Bone marrow (tissue), 2 donors: Measurements from ENCODE around the gene ZNF516.

ENCODE experiments used
- DNase-seq, 2 donors: peaks; one replicate each; lab custom pipeline; 2025; lab: John Stamatoyannopoulos, UW

ZNF516 gene

DNA sequence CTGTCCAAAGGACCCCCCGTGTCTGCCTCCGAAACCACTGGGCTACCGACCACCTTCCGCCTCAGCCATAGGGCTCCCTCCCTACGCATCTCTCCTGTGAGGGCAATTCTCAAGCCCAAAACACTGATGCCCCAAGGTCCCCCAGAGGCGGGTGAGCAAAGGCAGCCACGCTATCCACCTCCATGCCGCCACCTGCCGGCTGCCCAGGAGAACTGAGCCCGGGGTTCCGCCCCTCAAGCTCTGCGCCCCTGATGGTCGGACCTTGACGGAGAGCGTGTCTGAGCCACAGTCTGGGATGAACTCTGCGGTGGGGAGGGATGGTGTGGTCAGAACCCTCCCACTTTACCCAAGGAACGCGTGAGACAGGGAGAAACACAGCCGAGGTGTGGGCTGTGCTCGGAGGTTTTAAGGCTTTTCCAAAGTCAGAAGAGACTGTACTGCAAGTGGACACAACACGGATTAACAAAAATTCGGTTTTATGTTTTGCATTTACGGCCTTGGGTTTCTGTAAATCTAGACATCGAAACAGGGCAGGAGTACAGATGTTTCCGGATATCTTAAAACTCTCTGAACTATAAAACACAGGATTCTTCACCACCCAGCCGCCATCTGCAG lies 114.1 kb downstream of the ZNF516 start:
- DNase-seq = no peak

DNA sequence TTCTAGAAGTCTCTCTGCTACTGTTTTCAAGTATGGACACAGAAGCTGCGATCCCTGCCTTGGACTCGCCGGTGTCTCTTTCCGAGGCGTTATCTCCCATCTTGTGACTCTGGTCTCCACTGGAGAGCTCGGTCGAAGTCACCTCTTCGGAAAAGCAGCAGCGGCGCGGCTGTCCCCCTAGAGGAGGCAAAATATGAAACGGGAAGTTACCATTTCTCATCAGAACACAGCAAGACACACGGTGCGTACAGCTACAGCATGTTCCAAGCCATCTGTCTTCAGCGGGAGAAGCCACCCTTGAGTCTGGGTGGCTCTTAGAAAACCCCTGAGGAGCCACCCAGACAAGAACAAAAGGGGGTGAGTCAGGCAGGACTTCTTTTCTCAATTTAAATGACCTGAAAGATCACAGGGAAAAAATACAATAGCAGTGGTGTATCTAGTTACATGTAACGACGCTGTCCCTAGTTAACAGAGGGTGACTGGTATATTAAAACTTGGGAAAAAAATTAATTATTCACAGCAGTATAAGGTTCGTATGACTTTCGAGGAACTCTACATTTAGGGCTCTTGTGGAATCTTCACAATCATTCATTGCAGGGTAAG lies 114.8 kb downstream of the ZNF516 start:
- DNase-seq = no peak

DNA sequence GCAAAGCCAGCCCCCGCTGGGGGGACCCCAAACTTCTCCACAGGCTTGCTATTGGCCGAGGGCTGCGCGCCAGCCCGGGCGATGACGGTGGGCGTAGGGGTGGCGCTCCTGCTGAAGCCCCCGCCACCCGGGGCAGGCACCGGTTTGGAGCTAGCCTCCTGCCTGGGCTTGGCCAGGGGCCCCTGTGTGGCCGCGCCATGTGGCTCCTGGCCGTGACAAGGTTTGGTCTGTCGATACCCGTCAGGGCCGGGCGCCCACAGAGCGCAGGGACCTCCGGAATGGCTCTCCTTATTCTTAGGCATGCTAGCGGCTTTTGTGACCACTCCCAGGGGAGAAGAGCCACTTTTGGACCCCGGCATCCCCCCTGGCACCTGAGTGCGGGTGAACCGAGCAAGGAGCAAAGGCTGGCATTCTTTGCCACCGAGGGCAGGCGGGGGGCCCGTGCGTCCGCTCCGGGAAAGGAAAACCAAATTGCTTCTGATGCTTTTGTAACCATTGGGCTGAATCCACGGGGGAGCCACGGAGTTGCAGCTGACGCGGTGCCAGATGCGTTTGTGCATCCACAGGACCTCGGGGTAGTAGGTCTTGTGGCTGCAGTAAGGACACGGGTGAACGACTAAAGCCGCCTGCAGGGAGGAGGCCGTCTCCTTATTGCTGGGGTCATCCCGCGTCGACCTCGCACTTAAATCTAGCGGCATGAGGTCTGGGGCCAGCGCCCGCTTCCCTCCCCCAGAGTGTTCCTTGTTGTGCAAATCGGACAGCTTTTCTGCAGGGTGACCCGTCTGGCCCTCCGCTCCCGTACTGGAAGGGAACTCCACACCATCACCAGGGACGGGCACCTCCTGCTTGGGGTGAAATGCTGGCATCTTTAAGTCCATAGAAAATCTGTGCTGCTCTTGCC lies 115.6 kb downstream of the ZNF516 start:
- DNase-seq = no peak

DNA sequence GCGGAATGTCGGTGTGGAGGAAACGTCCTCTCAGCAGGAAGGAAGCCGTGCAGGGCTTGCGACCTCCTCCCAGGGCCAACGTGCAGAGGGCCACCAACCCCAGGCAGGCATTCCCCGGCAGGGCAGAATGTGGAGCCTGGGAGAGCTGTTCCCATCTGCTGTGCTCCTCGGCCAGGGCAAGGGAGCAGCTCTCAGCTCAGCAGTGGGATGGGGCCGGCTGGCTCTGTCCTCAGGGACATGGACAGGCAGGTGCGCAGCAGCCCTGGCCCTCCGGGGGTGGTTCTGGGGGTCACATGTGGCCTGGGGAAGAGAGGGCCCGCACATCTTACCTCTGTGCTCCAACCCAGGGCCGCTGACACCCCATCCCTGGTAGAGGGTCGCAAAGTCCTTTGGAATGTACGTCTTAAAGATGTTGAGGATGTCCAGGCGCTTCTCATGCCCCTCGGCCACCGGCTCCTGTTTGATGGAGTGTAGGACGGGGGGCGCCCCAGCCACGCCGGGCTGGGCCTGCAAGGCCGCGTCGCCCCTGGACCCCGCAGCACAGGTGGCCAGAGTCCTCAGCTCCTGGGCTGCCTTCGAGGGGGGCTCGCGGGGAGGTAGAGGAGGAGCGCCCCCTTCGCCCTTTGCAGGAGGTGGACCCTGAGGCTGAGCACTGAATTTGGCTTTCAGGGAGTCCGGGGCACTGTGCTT lies 116.4 kb downstream of the ZNF516 start:
- no peak for DNase-seq

DNA sequence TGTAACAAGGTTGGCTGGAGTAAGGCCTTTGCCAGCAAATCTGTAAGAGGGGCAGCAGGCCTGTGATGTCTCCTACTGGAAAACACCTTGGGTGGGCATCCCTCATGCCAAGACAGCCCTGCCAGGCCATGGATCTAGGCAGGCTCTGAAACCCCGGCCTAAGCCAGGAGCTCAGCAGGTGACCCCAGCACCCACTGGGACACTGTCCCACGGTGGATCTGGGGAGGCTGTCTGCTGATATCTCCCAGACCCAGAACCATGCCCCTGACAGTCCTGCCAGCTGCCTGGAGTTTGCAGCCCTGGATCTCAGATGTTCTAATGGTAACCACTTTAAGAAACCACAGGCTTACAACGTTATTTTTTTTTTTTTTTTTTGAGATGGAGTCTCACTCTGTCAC lies 117.7 kb downstream of the ZNF516 start:
- DNase-seq = no peak

DNA sequence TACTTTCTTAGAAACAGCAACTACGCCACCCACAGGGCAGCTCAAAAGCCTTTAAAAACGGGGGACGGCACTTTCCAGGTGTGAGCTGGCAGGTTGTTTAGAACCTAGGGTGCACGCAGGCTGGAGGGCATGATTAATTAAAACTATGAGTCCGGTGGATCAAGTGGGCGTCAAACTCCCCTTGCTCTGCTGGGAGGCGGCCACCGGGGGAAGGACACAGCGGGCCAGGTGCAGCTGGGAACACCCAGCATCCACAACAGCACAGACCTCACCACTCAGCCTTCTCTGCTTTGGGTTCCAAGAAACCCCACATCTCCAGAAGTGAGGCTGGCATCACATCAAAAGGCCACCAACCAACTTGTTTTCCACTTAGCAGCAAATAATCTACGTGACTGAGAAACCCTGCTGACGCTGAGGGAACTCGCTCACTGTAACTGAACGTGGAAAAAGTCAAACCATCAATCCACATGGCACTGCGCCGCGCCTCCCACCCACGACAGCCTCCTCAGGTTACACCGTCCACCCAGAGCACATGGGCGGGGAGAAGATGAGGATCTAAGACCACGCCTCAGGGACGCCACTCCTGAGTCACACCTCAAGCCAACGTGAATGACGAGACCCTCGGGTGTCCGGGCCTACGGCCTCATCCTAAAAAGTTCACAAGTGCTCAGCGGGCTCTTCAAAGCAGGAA lies 118.2 kb downstream of the ZNF516 start:
- no peak for DNase-seq

DNA sequence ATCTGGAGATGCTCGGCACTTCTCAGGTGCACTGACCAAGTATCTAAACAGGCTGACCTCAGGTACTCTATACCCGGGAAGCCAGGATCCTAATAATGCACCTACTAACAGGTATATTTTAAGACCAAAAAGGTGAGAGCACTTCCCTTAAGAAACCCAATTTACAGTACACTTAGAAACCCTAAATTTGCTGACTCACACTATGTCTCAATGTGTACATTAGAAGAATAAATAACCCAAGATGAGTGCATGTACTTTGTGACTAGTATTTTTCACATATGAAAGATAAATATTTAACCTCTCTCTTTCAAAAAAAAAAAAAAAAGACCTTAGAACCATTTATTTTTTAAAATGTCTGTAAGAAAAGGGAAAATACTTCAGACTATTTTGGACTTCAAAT lies 118.8 kb downstream of the ZNF516 start:
- DNase-seq = no peak

DNA sequence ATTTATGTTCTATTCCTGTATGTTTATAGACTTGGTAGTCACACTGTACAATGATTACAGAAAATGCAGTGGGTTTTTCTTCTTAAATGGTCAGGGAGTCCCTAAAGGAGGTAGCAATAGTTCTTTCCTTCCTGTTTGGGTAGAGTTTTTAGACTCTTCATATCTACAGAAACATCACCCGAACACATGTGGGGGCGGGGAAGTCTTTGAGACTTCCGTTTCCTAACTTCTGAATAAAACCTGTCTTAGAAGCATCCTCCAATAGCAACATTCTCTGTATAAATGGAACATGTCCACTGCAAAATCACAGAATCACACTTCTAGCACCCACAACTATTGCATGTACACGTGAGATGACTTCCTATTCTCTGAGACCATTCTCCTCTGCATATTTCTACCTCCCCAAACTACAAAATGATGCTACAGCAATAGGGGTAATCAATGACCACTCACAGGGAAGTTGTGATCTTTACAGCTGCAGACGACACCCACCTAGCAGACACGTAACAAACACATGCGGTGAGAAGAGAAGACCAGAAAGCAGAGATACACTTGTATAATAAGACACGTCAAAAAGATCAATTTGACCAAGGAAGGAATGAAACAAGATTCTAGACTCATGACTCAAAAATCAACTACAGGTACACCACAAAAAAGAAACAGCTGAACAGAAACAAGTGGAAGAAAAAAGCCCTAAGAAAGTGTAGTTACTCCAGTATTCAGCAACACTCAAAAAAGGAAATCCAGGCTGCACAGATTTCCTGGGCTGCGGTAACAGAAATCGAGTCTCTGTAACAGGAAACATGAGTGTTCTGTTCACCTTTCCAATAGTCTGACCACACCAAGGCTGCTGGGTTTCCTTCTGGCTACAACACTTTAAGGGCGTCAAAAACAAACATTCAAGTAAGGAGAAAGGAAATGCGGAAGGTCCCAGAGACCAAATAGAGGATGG lies 120.4 kb downstream of the ZNF516 start:
- DNase-seq = no peak

DNA sequence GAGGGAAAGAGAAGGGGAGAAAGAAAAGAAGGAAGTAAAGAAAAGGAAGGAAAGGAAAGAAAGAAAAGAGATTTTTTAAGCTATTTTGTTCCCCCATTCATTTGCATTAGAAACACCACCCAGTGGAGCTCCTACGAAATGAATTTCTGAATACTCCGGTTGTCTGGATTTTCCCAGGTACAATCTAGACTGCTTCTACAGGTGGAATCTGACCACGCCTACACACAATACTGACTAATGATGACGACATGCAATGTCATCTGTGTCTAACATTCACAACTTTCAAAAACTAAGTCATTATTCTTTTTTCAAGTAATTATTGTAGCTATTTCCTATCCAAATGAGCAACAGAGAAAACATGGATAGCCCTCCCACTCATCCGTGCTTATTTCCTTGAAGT lies 121.7 kb downstream of the ZNF516 start:
- no peak for DNase-seq

DNA sequence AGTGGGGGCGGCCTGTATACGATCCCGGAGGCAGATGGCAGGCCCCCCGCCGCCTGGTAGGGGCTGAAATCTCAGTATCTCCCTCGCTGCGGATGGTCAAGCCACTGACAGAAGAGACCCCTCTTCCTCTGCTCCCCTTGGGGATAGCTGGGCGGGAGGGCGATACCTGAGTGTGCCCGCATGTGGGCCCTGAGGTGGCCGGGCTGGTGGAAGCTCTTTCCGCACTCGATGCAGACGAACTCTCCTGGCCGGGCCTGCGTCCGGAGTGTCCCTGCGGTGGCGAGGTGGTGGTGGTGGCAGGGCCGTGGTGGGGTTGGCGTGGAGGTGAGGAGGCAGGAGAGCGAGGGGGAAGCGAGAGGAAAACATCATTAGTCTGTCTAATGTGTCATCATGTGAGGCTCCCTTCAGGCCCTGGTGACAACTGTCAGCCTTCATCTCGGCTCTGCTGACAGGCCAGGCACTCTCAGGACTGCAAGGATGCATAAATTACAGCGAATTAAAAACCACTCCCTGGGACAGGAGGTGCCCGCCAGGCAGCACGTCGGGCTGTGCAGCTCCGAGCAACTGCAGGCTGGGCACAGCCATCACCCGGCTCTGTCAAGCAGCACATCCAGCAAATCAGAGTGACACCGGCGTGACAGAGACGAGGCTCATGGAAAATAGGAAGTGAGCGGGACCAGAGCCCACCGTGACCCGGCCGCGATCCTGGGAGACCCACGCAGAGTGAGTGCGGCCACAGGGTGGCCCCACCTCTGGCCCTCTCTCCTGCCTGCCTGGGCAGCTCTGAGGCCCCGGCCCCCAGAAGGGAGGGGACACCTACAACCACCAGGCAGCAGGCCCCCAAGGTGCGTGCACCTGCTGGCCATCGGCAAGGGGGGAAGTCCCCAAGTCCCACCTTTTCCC lies 123.5 kb downstream of the ZNF516 start:
- DNase-seq = no peak

DNA sequence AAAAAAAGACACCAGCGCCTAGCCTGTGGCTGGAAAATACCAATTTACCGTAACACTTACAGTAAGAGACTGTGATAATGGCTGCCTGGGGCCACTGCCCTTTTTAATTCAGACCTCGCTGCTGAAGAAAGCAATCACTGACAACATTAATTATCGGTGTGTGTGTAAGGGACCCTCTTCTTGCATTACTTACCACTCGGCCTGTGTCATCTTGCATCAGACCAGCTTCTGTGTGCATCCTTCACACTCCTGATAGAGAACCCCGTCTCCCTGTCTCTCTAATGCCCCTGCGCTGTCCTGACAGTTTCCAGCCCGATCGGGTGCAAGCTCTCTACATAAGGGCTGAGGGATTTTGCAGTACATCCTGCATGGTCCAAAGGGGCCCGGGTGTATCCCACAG lies 124.4 kb downstream of the ZNF516 start:
- no peak for DNase-seq

DNA sequence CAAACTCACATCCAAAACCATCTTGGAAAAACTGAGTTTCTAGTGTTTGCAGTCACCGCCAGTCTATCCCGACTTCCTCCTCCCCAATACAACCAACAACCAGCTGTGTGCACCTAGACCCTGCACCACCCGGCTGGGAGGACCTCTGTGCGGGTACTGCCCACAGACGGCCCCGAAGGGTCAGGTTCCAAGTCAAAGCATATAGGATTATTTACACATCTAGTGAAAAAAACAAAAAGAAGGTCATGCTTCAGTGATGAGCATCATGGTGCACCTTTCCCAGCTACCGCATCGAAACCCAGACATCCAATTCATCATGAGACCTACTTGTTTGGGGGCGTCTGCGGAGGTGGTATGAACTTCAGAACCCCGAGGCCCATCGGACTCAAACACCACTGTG lies 124.8 kb downstream of the ZNF516 start:
- no peak for DNase-seq

DNA sequence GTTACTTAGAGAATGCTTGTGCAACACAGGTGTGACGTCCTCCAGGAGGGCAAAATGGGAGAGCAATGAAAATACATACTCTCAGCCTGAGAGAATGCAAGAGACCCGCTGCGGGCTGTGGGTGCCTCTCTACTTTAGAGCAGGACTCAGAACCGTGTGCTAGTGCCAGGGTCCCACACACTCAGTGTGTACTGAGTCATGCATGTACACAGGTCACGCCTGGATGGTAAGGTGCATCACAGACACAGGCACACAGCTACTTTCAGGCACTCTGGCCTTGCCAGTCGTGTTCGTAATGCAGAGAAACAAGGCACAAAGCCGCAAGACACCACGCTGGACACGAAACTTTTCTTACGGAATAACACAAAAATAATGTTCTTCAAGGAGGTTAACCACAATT lies 125.3 kb downstream of the ZNF516 start:
- no peak for DNase-seq

DNA sequence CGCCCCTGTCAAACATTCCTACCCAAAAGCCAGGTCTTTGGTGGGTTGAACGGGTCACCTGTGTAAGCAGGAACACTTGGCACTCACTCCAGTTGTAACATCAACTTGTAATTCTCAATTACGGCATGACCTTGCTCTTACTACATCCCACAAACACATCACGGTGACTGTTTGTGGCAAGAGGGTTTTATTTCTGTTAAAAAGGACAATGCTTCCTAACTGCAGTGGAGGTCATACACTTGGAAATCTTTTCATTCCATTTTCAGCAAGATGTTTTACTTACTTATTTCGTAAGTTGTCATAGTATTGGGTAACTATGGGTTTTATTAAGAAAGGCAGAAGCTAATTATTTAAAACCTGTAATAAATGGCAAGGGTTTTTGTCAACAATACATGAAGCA lies 126.1 kb downstream of the ZNF516 start:
- no peak for DNase-seq

DNA sequence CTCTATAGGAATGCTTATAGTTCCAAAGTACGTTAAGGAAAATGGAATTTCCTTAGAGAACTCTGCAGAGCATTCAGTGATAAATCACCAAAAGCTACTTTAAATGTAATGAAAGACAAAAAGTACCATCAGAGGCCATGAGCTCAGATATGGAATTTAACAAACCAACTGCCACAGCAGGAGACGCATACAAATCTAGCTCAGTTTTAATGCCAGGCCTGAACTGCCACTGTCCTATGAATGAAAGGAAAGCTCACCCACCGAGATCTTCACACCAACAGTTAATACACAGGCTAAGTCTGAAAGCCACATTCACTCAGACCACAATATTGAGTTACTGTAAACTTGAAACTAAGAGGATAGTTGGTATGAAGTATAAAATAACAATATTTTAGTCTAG lies 126.8 kb downstream of the ZNF516 start:
- no peak for DNase-seq

DNA sequence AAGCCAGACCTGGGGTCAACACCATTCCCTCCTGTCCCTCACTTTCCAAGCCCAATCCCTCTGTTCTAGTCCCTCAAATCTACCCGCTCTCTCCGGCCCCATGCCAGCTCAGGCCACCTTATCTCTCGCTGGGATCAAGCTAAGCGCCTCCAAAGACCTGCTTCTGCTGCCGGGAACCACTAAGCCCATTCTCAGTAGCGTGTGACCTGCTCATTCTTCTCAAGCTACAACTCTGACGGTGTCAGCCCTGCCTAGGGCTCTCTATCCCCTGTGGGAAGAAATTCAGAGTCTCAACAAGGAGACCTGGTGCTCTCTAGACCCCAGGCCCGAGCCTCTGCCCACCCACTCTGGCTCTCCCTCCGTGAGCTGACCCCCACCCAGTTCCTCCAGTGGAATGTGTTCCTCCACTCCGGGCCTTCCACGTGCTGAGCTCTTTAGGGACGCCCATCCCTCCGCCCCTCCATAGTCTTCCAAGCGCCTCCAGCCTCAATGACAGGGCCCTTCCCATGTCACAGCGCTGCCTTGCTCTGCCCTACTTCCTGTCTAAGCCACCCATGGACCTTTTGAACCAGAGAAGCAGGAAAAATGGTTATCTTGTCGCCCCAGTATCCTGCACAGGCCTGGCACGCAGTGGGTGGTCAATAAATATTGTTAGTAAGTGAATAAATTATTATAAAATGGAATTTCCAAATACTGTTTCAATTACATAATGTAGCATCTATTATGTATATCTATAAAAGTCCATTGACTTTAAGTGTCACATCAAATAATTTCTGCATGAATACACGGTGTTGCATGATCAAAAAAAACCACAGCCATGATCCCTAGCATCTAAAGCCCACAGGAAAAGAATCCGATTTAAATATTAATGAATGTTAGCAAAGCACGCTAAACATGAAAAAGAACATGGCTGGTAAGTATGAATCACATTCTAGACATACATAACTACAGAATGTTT lies 127.6 kb downstream of the ZNF516 start:
- DNase-seq = no peak

DNA sequence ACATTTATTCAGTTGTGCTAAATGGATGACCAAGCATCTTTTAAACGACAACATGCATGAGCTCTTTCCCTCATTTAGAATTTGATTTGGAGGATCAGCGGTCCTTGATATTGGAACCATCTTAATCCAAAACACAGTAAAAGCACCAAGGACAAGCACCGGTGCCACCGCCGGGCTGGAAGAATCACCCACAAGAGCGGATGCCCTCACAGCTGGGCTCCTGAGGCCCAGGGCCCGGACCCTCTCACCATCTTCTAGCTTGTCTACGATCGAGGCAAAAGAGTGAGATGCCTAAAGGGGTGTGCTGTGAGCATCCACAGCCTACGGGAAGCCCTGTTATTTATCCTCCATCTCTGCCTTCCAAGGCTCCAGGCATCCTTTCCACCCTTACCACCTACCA lies 129.5 kb downstream of the ZNF516 start:
- DNase-seq = no peak
